Activated naive CD8-positive, alpha-beta T cell treated with anti-CD3 and anti-CD28 coated beads, Interleukin-2, amount 50 U/mL, for 24 hours (primary cell): ENCODE results near the gene P4HA1.
A peak's percentile ranks its signal among the peaks of the same experiment; 100 is the strongest.
"Not testable (repeated sequence)": the region's sequence is repeated elsewhere in the genome, so short reads cannot be mapped to it uniquely, and the experiment has no call there.

Experiments
- ATAC-seq: fragments of 150-1000 bp; cut with Tn5 transposase; one replicate; pipeline ENCODE4 v1.10.0; 2021
- DNase-seq: peaks from one replicate; pipeline ENCODE4 v3.0.0; 2021
- H3K27ac Mint-ChIP-seq: one replicate; pipeline ENCODE4 v1.8.0; 2021; ENCODE audit warnings: mild to moderate bottlenecking, mixed read lengths
- H3K27me3 Mint-ChIP-seq: one replicate; pipeline ENCODE4 v1.8.0; 2021; ENCODE audit warnings: mixed read lengths
- H3K36me3 Mint-ChIP-seq: one replicate; pipeline ENCODE4 v1.8.0; 2021; ENCODE audit warnings: low read depth, mixed read lengths
- H3K4me1 Mint-ChIP-seq: one replicate; pipeline ENCODE4 v1.8.0; 2021; ENCODE audit warnings: mixed read lengths
- H3K4me3 Mint-ChIP-seq: one replicate; pipeline ENCODE4 v1.8.0; 2021; ENCODE audit warnings: mild to moderate bottlenecking, moderate library complexity, mixed read lengths
- H3K9me3 Mint-ChIP-seq: one replicate; pipeline ENCODE4 v1.8.0; 2021; ENCODE audit warnings: mixed read lengths

P4HA1 gene

GRCh38 chr10:73110345-73110849, 13.7 kb upstream of the P4HA1 start, which contains the start of gene NUDT13:
NUDT13 (plus strand) TSS chr10:73110455; CDS start chr10:73114366, 3,911 bp downstream.
- Mint-ChIP-seq H3K4me3 (peak within 1 kb of the TSS; percentile 86), H3K27me3 (no peaks in the 10 kb centered on the region), H3K27ac (peak within 1 kb of the TSS; percentile 91), H3K9me3 (peaks cover 9% of the 10 kb centered on the region), H3K36me3 (peaks cover 23% of the 10 kb centered on the region), H3K4me1 (peaks cover 15% of the 10 kb centered on the region)
- ATAC-seq (peak; percentile 84), DNase-seq (peak; percentile 44)

DNA sequence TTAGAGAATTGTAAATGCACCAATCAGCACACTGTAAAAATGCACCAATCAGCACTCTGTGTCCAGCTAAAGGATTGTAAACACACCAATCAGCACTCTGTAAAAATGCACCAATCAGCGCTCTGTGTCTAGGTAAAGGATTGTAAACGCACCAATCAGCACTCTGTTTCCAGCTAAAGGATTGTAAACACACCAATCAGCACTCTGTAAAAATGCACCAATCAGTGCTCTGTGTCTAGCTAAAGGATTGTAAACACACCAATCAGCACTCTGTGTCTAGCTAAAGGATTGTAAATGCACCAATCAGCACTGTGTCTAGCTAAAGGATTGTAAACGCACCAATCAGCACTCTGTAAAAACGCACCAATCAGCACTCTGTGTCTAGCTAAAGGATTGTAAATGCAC, 12.6 kb upstream of the P4HA1 start:
- Mint-ChIP-seq H3K36me3 (peaks cover 23% of the 10 kb centered on the region), H3K4me1 (peaks cover 15% of the 10 kb centered on the region)
- H3K9me3 Mint-ChIP-seq, H3K27me3 Mint-ChIP-seq, H3K27ac Mint-ChIP-seq, ATAC-seq, DNase-seq, H3K4me3 Mint-ChIP-seq: not testable (repeated sequence)

GRCh38 chr10:73106301-73106700, 9.6 kb upstream of the P4HA1 start:
- H3K4me3 Mint-ChIP-seq, result no peak overlapping the region
- ATAC-seq (no peak), DNase-seq (no peak)
- H3K9me3 Mint-ChIP-seq, result peaks cover 9% of the 10 kb centered on the region
- no peaks in the 10 kb centered on the region for H3K27me3 Mint-ChIP-seq
- no peak overlapping the region for H3K27ac Mint-ChIP-seq
- H3K4me1 Mint-ChIP-seq, result peaks cover 11% of the 10 kb centered on the region
- peaks cover 23% of the 10 kb centered on the region for H3K36me3 Mint-ChIP-seq

GRCh38 chr10:73099141-73099540, 2.5 kb upstream of the P4HA1 start:
- no peaks in the 10 kb centered on the region for H3K27me3 Mint-ChIP-seq
- no peaks in the 10 kb centered on the region for H3K9me3 Mint-ChIP-seq
- H3K36me3 Mint-ChIP-seq, result peaks cover 5% of the 10 kb centered on the region
- no peak for ATAC-seq
- peaks cover 28% of the 10 kb centered on the region for H3K4me1 Mint-ChIP-seq
- no peak for DNase-seq
- H3K4me3 Mint-ChIP-seq, result no peak overlapping the region
- no peak overlapping the region for H3K27ac Mint-ChIP-seq

- Mint-ChIP-seq H3K36me3 (peaks cover 10% of the 10 kb centered on the region), H3K27me3 (no peaks in the 10 kb centered on the region), H3K4me1 (peaks cover 41% of the 10 kb centered on the region), H3K4me3 (peak overlapping the region; percentile 99), H3K27ac (peak overlapping the region; percentile 98), H3K9me3 (no peaks in the 10 kb centered on the region)
- DNase-seq, result no peak
- ATAC-seq, result no peak
These were observed 622 bp upstream of the P4HA1 start for GRCh38 chr10:73097305-73097670.

GRCh38 chr10:73096041-73096448, 621 bp downstream of the P4HA1 start:
- ATAC-seq, result peak; percentile 59
- Mint-ChIP-seq H3K9me3 (no peaks in the 10 kb centered on the region), H3K27me3 (no peaks in the 10 kb centered on the region), H3K36me3 (peaks cover 19% of the 10 kb centered on the region), H3K4me3 (peak overlapping the region; percentile 99), H3K27ac (peak overlapping the region; percentile 98), H3K4me1 (peaks cover 49% of the 10 kb centered on the region)
- DNase-seq, result peak; percentile 80

- H3K27ac Mint-ChIP-seq, result peak overlapping the region; percentile 98
- ATAC-seq (no peak), DNase-seq (peak; percentile 56)
- no peaks in the 10 kb centered on the region for H3K27me3 Mint-ChIP-seq
- H3K4me3 Mint-ChIP-seq, result peak overlapping the region; percentile 99
- peaks cover 49% of the 10 kb centered on the region for H3K4me1 Mint-ChIP-seq
- peaks cover 19% of the 10 kb centered on the region for H3K36me3 Mint-ChIP-seq
- no peaks in the 10 kb centered on the region for H3K9me3 Mint-ChIP-seq
These were observed 1.1 kb downstream of the P4HA1 start for GRCh38 chr10:73095481-73096021.

DNA sequence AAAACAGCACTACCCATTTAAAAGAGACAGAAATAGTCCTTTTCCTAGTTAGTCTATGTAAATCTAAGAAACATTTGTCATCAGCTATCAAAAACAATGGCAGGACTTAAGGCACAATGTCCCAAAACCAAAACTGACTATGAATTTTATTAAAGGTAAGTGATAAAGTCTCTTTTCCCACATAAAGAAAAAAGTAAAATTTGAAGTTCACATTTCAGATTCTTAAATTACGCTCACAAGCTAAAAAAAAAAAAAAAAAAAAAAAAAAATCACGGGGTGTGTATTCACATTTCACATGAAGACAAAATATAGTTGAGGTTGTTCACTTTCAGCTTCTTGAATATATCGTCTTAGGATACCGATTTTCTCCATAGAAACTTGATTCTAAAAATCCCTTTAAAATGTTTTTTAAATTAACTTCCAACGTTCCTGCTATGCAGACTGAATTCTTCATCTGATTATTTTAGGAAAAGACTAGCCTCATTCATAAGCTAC, 1.6 kb downstream of the P4HA1 start:
- peak overlapping the region; percentile 98 for H3K27ac Mint-ChIP-seq
- DNase-seq, result no peak
- no peaks in the 10 kb centered on the region for H3K9me3 Mint-ChIP-seq
- no peaks in the 10 kb centered on the region for H3K27me3 Mint-ChIP-seq
- no peak for ATAC-seq
- H3K4me1 Mint-ChIP-seq, result peaks cover 49% of the 10 kb centered on the region
- H3K4me3 Mint-ChIP-seq, result peak overlapping the region; percentile 99
- H3K36me3 Mint-ChIP-seq, result peaks cover 19% of the 10 kb centered on the region

DNA sequence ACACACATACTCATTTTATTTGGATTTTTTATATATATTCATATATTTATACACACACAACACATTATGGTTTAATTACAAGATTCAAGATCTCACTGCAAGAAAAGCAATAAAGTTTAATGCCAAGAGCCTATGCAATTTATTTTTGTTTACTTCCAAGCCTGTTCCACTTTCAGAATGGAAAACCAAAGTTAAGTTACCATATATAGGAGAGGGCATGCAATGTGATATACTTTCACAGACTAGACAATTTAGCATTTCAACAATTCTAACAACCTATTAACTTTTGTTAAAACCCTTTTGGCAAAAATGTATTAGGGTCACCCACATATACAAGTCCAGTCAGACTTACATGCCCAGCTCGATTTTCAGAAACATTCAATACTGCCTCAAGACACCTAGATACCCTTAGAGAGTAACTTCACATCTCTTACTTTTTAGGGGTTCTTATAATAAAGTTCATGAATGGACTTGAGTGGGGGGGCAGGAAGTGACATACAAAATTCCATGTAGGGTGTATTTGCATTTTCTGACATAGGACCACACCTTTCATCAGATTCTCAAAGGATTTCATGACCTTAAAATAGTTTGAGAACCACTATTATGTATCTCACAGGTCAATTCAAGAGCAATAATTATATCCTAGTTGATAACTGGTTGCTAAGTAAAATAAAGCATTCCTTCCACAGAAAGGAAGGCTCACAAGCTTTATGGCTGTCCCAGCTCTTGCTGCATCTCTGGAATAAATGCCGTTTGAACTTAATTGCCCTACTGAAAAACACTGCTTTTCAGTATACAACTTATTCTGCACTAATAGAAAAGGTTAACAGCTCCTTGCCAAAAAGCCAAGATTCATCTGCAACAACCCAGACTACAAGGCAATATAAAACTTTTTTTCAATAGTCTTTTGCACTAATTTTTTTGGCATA, 2.5 kb downstream of the P4HA1 start:
- H3K4me3 Mint-ChIP-seq, result peak overlapping the region; percentile 99
- H3K27ac Mint-ChIP-seq, result peak overlapping the region; percentile 98
- no peak for ATAC-seq
- H3K27me3 Mint-ChIP-seq, result no peaks in the 10 kb centered on the region
- H3K36me3 Mint-ChIP-seq, result peaks cover 19% of the 10 kb centered on the region
- no peaks in the 10 kb centered on the region for H3K9me3 Mint-ChIP-seq
- peaks cover 49% of the 10 kb centered on the region for H3K4me1 Mint-ChIP-seq
- DNase-seq, result no peak

DNA sequence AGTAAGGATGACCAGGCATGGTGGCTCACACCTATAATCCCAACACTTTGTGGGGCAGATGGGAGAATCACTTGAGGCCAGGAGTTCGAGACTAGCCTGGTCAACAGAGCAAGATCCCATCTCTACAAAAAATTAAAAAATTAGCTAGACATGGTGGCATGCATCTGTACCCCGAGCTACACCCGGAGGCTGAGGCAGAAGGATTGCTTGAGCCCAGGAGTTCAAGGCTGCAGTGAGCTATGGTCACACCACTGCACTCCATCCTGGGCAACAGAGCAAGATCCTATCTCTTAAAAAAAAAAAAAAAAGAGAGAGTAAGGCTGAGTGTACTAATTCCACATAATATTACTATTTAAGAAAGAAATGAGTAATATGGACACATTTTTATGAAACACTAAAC, 3.8 kb downstream of the P4HA1 start:
- H3K4me3 Mint-ChIP-seq, result peak overlapping the region; percentile 35
- DNase-seq (no peak), ATAC-seq (no peak)
- peaks cover 58% of the 10 kb centered on the region for H3K4me1 Mint-ChIP-seq
- peaks cover 24% of the 10 kb centered on the region for H3K36me3 Mint-ChIP-seq
- H3K27me3 Mint-ChIP-seq, result no peaks in the 10 kb centered on the region
- no peaks in the 10 kb centered on the region for H3K9me3 Mint-ChIP-seq
- H3K27ac Mint-ChIP-seq, result no peak overlapping the region

DNA sequence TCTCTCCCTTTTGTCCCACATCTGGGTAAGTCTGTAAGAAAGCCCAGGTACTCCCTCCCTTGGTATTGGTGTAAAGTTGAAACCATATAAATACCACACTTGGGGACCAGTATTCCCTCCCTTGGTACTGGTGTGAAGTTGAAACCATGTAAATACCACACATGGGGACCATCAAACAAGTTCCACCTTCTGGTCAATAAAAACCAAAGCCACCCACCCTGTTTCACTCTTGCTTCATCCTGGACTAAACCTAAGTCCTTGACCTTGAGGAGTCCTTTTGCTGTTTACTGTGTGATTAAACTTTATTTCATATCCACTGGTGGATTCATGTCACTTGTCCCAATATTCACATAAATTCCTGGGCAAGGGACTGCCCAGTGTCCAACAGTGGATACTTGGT, 8.4 kb downstream of the P4HA1 start:
- Mint-ChIP-seq H3K27me3 (no peaks in the 10 kb centered on the region), H3K9me3 (no peaks in the 10 kb centered on the region), H3K4me1 (peaks cover 31% of the 10 kb centered on the region), H3K36me3 (peaks cover 21% of the 10 kb centered on the region), H3K27ac (no peak overlapping the region), H3K4me3 (no peak overlapping the region)
- no peak for ATAC-seq
- DNase-seq, result no peak

GRCh38 chr10:73086816-73087215, 9.8 kb downstream of the P4HA1 start:
- H3K27ac Mint-ChIP-seq, result no peak overlapping the region
- no peak overlapping the region for H3K4me3 Mint-ChIP-seq
- no peaks in the 10 kb centered on the region for H3K9me3 Mint-ChIP-seq
- no peaks in the 10 kb centered on the region for H3K27me3 Mint-ChIP-seq
- DNase-seq (no peak), ATAC-seq (no peak)
- peaks cover 17% of the 10 kb centered on the region for H3K36me3 Mint-ChIP-seq
- H3K4me1 Mint-ChIP-seq, result peaks cover 29% of the 10 kb centered on the region

DNA sequence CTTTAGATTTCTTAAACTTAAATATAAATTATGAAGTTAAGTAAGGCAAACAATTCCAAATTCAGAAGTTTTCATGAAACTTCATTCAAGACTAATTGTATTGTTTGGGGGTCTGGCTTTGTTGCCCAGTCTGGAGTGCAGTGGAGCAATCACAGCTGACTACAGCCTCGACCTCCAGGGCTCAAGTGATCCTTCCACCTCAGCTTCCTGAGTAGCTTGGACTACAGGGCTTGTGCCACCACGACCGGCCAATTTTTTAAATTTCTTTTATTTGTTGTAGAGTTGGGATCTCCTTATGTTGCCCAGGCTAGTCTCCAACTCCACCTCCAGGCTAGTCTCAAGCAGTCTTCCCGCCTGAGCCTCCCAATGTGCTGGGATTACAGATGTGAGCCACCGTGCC, 12.5 kb downstream of the P4HA1 start:
- Mint-ChIP-seq H3K27me3 (no peaks in the 10 kb centered on the region), H3K27ac (no peak overlapping the region), H3K9me3 (no peaks in the 10 kb centered on the region), H3K36me3 (peaks cover 12% of the 10 kb centered on the region), H3K4me1 (peaks cover 24% of the 10 kb centered on the region), H3K4me3 (no peak overlapping the region)
- no peak for DNase-seq
- ATAC-seq, result no peak

DNA sequence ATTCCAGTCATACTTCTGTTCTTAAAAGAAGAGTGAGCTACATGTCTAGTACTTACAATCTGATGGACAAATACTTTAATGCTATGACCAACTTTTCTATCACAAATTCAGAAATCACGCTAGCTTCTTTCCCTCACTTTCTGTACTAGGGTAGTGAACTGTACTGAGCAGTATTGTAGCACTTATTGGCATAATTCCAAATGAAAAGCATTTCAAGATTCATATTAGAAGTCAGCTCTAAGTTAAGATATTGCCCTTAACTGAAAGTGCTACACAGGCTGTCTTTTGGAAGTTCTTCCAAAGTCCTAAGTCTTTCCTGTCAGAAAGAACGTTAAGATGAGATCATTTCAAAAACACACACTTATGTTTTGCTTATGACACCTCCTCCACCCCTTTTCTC, 13.4 kb downstream of the P4HA1 start:
- ATAC-seq (no peak), DNase-seq (no peak)
- Mint-ChIP-seq H3K9me3 (no peaks in the 10 kb centered on the region), H3K4me1 (peaks cover 16% of the 10 kb centered on the region), H3K27me3 (no peaks in the 10 kb centered on the region), H3K27ac (no peak overlapping the region), H3K4me3 (no peak overlapping the region), H3K36me3 (peaks cover 7% of the 10 kb centered on the region)
